H9 (cell line): ENCODE data around the gene ASCC3. TPM values are rescaled to one million over a fixed set of nuclear protein-coding genes. Genes with fewer than 3 reads are reported as not detected.

ENCODE experiments used
- DNase-seq: peaks from one replicate; pipeline ENCODE4 v3.0.0-alpha.2; 2017
- H2AFZ ChIP-seq: one replicate; pipeline ENCODE4 v1.6.1; 2013; ENCODE audit warnings: mild to moderate bottlenecking, low read length, control low read depth, moderate library complexity
- H2AK5ac ChIP-seq: 2 replicates; pipeline ENCODE4 v1.6.1; 2013; ENCODE audit warnings: low read length, control low read depth, mixed read lengths; ENCODE audit not compliant: insufficient read length
- H2BK120ac ChIP-seq: one replicate; pipeline ENCODE4 v1.6.1; 2013; ENCODE audit warnings: low read depth, mild to moderate bottlenecking, low read length, control low read depth, inconsistent platforms; ENCODE audit not compliant: poor library complexity, severe bottlenecking
- H2BK12ac ChIP-seq: 2 replicates; pipeline ENCODE4 v1.6.1; 2013; ENCODE audit warnings: low read length, control low read depth, mixed read lengths, low read depth; ENCODE audit not compliant: insufficient read length
- H2BK15ac ChIP-seq: 2 replicates; pipeline ENCODE4 v1.6.1; 2013; ENCODE audit warnings: low read depth, low read length, control low read depth
- H2BK20ac ChIP-seq: one replicate; pipeline ENCODE4 v1.6.1; 2013; ENCODE audit warnings: low read depth, mild to moderate bottlenecking, low read length, control low read depth, inconsistent platforms; ENCODE audit not compliant: poor library complexity, severe bottlenecking
- H2BK5ac ChIP-seq: 2 replicates; pipeline ENCODE4 v1.6.1; 2013; ENCODE audit warnings: low read length, control low read depth, mixed read lengths; ENCODE audit not compliant: insufficient read length
- H3K14ac ChIP-seq: 2 replicates; pipeline ENCODE4 v1.6.1; 2013; ENCODE audit warnings: low read length, control low read depth; ENCODE audit not compliant: insufficient read depth
- H3K18ac ChIP-seq: 2 replicates; pipeline ENCODE4 v1.6.1; 2013; ENCODE audit warnings: low read depth, mild to moderate bottlenecking, mixed read lengths, low read length, control low read depth; ENCODE audit not compliant: insufficient read length
- H3K23ac ChIP-seq: 2 replicates; pipeline ENCODE4 v1.6.1; 2013; ENCODE audit warnings: low read length, control low read depth, mixed read lengths, low read depth; ENCODE audit not compliant: insufficient read length
- H3K23me2 ChIP-seq: 2 replicates; pipeline ENCODE4 v1.6.1; 2013; ENCODE audit warnings: low read depth, mild to moderate bottlenecking, mixed read lengths, low read length, control low read depth; ENCODE audit not compliant: insufficient read length, poor library complexity, severe bottlenecking
- H3K27ac ChIP-seq: 2 replicates; pipeline ENCODE4 v1.5.1; 2013; ENCODE audit warnings: low read length, control low read depth, mixed read lengths, low read depth; ENCODE audit not compliant: insufficient read length
- H3K27me3 ChIP-seq: 2 replicates; pipeline ENCODE4 v1.6.1; 2013; ENCODE audit warnings: low read length, control low read depth, inconsistent platforms; ENCODE audit not compliant: insufficient read depth
- H3K4ac ChIP-seq: 2 replicates; pipeline ENCODE4 v1.6.1; 2013; ENCODE audit warnings: low read depth, mild to moderate bottlenecking, control low read depth, inconsistent platforms, low read length, moderate library complexity
- H3K4me1 ChIP-seq: 2 replicates; pipeline ENCODE4 v1.6.1; 2013; ENCODE audit warnings: low read length, control low read depth, inconsistent platforms; ENCODE audit not compliant: insufficient read depth
- H3K4me2 ChIP-seq: 2 replicates; pipeline ENCODE4 v1.6.1; 2013; ENCODE audit warnings: low read length, control low read depth, mixed read lengths; ENCODE audit not compliant: insufficient read length, insufficient read depth
- H3K56ac ChIP-seq: 2 replicates; pipeline ENCODE4 v1.6.1; 2013; ENCODE audit warnings: low read depth, mild to moderate bottlenecking, mixed read lengths, low read length, control low read depth; ENCODE audit not compliant: insufficient read length
- H3K79me1 ChIP-seq: 2 replicates; pipeline ENCODE4 v1.6.1; 2013; ENCODE audit warnings: low read depth, mild to moderate bottlenecking, moderate library complexity, low read length, control low read depth, inconsistent platforms; ENCODE audit not compliant: insufficient read depth, poor library complexity, severe bottlenecking
- H3K79me2 ChIP-seq: 2 replicates; pipeline ENCODE4 v1.6.1; 2013; ENCODE audit warnings: low read length, control low read depth, inconsistent platforms; ENCODE audit not compliant: insufficient read depth
- H3K9ac ChIP-seq: 2 replicates; pipeline ENCODE4 v1.6.1; 2013; ENCODE audit warnings: low read length, control low read depth, mixed read lengths; ENCODE audit not compliant: insufficient read length; ENCODE audit errors: extremely low read depth
- H3K9me3 ChIP-seq: one replicate; pipeline ENCODE4 v1.6.1; 2013; ENCODE audit warnings: low read depth, low read length, inconsistent platforms; ENCODE audit not compliant: control insufficient read depth
- H3T11ph ChIP-seq: one replicate; pipeline ENCODE4 v1.6.1; 2013; ENCODE audit warnings: mild to moderate bottlenecking, low read length, control low read depth, inconsistent platforms
- H4K20me1 ChIP-seq: one replicate; pipeline ENCODE4 v1.6.1; 2013; ENCODE audit not compliant: control insufficient read depth, insufficient read length, insufficient read depth
- H4K5ac ChIP-seq: 2 replicates; pipeline ENCODE4 v1.6.1; 2013; ENCODE audit warnings: low read depth, mild to moderate bottlenecking, mixed read lengths, low read length, control low read depth; ENCODE audit not compliant: insufficient read length
- H4K8ac ChIP-seq: replicated peaks from 2 replicates; pipeline ENCODE4 v1.6.1; 2013; ENCODE audit warnings: low read length, control low read depth, mixed read lengths, low read depth; ENCODE audit not compliant: insufficient read length
- H4K91ac ChIP-seq: 2 replicates; pipeline ENCODE4 v1.6.1; 2013; ENCODE audit warnings: low read depth, mild to moderate bottlenecking, moderate library complexity, mixed read lengths, low read length, control low read depth; ENCODE audit not compliant: insufficient read length
- H3K27ac Mint-ChIP-seq, 3 experiments: 2 replicates in 2 of 3; 3 replicates in 1 of 3; pipeline ENCODE4 v1.8.0; 2020 to 2021; ENCODE audit warnings: mixed read lengths in 3 of 3, mild to moderate bottlenecking in 1 of 3, moderate library complexity in 1 of 3
- H3K27me3 Mint-ChIP-seq: 2 replicates; pipeline ENCODE4 v1.8.0; 2021; ENCODE audit warnings: low read depth, mild to moderate bottlenecking, moderate library complexity, mixed read lengths
- H3K36me3 Mint-ChIP-seq, 3 experiments: 2 replicates in 2 of 3; 3 replicates in 1 of 3; pipeline ENCODE4 v1.8.0; 2020 to 2021; ENCODE audit warnings: low read depth in 3 of 3, mixed read lengths in 3 of 3; ENCODE audit not compliant: insufficient read depth in 1 of 3
- H3K4me1 Mint-ChIP-seq, 2 experiments: 2 replicates each; pipeline ENCODE4 v1.8.0; 2020; ENCODE audit warnings: mixed read lengths in 2 of 2
- H3K4me3 Mint-ChIP-seq, 2 experiments: 2 replicates in 1 of 2; 3 replicates in 1 of 2; pipeline ENCODE4 v1.8.0; 2020 to 2021; ENCODE audit warnings: mild to moderate bottlenecking in 2 of 2, mixed read lengths in 2 of 2, moderate library complexity in 1 of 2
- H3K9me3 Mint-ChIP-seq, 2 experiments: 2 replicates in 1 of 2; 3 replicates in 1 of 2; pipeline ENCODE4 v1.8.0; 2020; ENCODE audit warnings: mild to moderate bottlenecking in 2 of 2, mixed read lengths in 2 of 2, moderate library complexity in 1 of 2
- CTCF ChIP-seq: fragments of 200-600 bp; sonication (generic); conservative IDR thresholded peaks from 3 replicates; pipeline ENCODE4 v1.8.0; 2021; ENCODE audit warnings: antibody characterized with exemption, mild to moderate bottlenecking
- WGBS: extraction: QIAGEN DNeasy Blood & Tissue Kit; methylation state at CpG from one replicate; pipeline ENCODE4 v1.1.7; 2013; ENCODE audit warnings: missing lambda C conversion rate, low lambda C conversion rate, mixed read lengths; ENCODE audit not compliant: insufficient read length; ENCODE audit errors: extremely low coverage; 5-methylcytosine and 5-hydroxymethylcytosine counted together
- total RNA-seq: library from RNA; stranded (reverse); gene quantifications from 2 replicates; pipeline ENCODE4 v1.2.1, GENCODE V29; 2021

The ASCC3 gene
- total RNA-seq, 1 experiment from 2014 or later, result 63.8 TPM

- Histone ChIP-seq H3T11ph (no peak overlapping the region), H3K4me2 (no peak overlapping the region), H2BK15ac (no peak overlapping the region), H3K23ac (no peak overlapping the region), H2AK5ac (no peak overlapping the region), H3K27me3 (no peaks in the 10 kb centered on the region), H2BK5ac (no peak overlapping the region), H3K27ac (no peak overlapping the region), H3K4ac (no peak overlapping the region), H2AFZ (no peak overlapping the region), H2BK120ac (no peak overlapping the region), H3K79me2 (peaks cover 5% of the 10 kb centered on the region; the same call in 1 of the 2 replicates), H3K23me2 (peaks cover 7% of the 10 kb centered on the region), H4K8ac (no peak overlapping the region), H3K18ac (no peak overlapping the region), H4K20me1 (no peaks in the 10 kb centered on the region), H3K14ac (no peak overlapping the region), H3K9me3 (no peaks in the 10 kb centered on the region), H4K5ac (no peak overlapping the region), H2BK20ac (no peak overlapping the region), H3K9ac (no peak overlapping the region), H3K56ac (no peak overlapping the region), H3K4me1 (peaks cover 12% of the 10 kb centered on the region), H4K91ac (no peak overlapping the region), H3K79me1 (no peaks in the 10 kb centered on the region), H2BK12ac (no peak overlapping the region)
- Mint-ChIP-seq H3K9me3 (no peaks in the 10 kb centered on the region), H3K4me3 (no peak overlapping the region), H3K27me3 (no peaks in the 10 kb centered on the region), H3K36me3 (peaks cover 0 to 9% (median 1%) of the 10 kb centered on the region in 3 experiments; a peak in 5 of 7 replicates), H3K4me1 (peaks cover 35 to 37% of the 10 kb centered on the region in 2 experiments), H3K27ac (no peak overlapping the region; a peak in 1 of 7 replicates)
- no peak for DNase-seq
- no peak for TF ChIP-seq CTCF
- WGBS, result no CpG with 5 or more reads among the region's 3 CpGs
Observed at GRCh38 chr6:100883347-100883746, 2.2 kb upstream of the ASCC3 start.
